Endothelial cell (in vitro differentiated cells): Measurements from ENCODE around the gene PAM. TPM values are rescaled to one million over a fixed set of nuclear protein-coding genes. Genes with fewer than 3 reads are reported as not detected.

Experiments
- DNase-seq: peaks from one replicate; pipeline ENCODE4 v3.0.0; 2021; ENCODE audit warnings: low spot score
- H3K27ac Mint-ChIP-seq: one replicate; pipeline ENCODE4 v1.8.0; 2021; ENCODE audit warnings: mixed read lengths, inconsistent platforms; ENCODE audit not compliant: unreplicated experiment
- H3K27me3 Mint-ChIP-seq: one replicate; pipeline ENCODE4 v1.8.0; 2021; ENCODE audit warnings: mild to moderate bottlenecking, moderate library complexity, mixed read lengths, inconsistent platforms; ENCODE audit not compliant: unreplicated experiment
- H3K36me3 Mint-ChIP-seq: one replicate; pipeline ENCODE4 v1.8.0; 2021; ENCODE audit warnings: mild to moderate bottlenecking, low read depth, mixed read lengths, inconsistent platforms; ENCODE audit not compliant: unreplicated experiment
- H3K4me1 Mint-ChIP-seq: one replicate; pipeline ENCODE4 v1.8.0; 2021; ENCODE audit warnings: mild to moderate bottlenecking, mixed read lengths, inconsistent platforms; ENCODE audit not compliant: unreplicated experiment
- H3K4me3 Mint-ChIP-seq: one replicate; pipeline ENCODE4 v1.8.0; 2021; ENCODE audit warnings: mild to moderate bottlenecking, mixed read lengths, inconsistent platforms; ENCODE audit not compliant: unreplicated experiment
- H3K9me3 Mint-ChIP-seq: one replicate; pipeline ENCODE4 v1.8.0; 2021; ENCODE audit warnings: mixed read lengths, inconsistent platforms; ENCODE audit not compliant: unreplicated experiment
- CTCF ChIP-seq: fragments of 200-600 bp; sonication (generic); IDR thresholded peaks from one replicate; pipeline ENCODE4 v1.5.0; 2021; ENCODE audit warnings: antibody characterized with exemption; ENCODE audit not compliant: unreplicated experiment
- total RNA-seq: library from RNA; stranded (reverse); fragmentation: NEBNext Ultra II Directional; extraction: Animal tissue kit (Norgen Biotek cat#: 25700); gene quantifications from one replicate; pipeline ENCODE4 v1.2.1, GENCODE V29; 2021; ENCODE audit not compliant: unreplicated experiment

PAM gene
- total RNA-seq, 1 donor from 2014 or later = 255 TPM

GRCh38 chr5:102916109-102916508 lies 161.0 kb downstream of the PAM start:
- no peak for DNase-seq
- H3K27me3 Mint-ChIP-seq = no peaks in the 10 kb centered on the region
- H3K4me1 Mint-ChIP-seq = peaks cover 13% of the 10 kb centered on the region
- no peaks in the 10 kb centered on the region for H3K36me3 Mint-ChIP-seq
- no peak overlapping the region for H3K27ac Mint-ChIP-seq
- no peaks in the 10 kb centered on the region for H3K9me3 Mint-ChIP-seq
- TF ChIP-seq CTCF = no peak
- no peak overlapping the region for H3K4me3 Mint-ChIP-seq

DNA sequence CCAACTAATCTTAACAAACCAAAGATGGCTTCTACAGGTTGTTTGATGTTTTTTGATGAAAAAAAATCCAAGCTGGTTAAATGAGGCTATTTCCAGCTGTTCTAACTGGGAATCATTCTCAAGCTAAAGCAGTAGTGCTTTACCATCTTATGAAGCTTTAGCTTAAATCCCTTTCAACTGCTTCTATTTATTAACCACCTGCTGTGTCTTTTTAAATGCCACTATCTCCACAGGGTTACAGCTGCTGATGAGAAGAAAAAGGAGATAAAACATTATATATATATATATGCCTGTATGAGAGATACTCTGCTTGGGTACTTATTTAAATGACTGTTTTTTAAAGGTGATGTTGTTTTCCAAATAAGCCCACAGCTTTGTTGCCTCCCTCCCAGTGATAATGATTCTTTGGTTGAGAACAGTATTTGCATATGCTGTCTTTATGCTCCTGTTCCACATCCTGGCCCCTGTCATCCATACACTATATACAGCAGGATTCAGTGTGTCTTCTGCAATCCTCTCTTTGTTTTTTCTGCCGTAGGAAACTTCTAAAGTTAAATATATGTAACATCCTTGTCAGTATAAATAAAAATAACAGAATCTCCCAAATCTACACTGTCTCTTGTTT lies 164.0 kb downstream of the PAM start:
- DNase-seq = no peak
- Mint-ChIP-seq H3K27ac (no peak overlapping the region), H3K36me3 (no peaks in the 10 kb centered on the region), H3K9me3 (no peaks in the 10 kb centered on the region), H3K4me3 (no peak overlapping the region), H3K4me1 (peaks cover 4% of the 10 kb centered on the region), H3K27me3 (no peaks in the 10 kb centered on the region)
- no peak for TF ChIP-seq CTCF

- no peak overlapping the region for H3K4me3 Mint-ChIP-seq
- no peak for TF ChIP-seq CTCF
- H3K4me1 Mint-ChIP-seq = peaks cover 4% of the 10 kb centered on the region
- no peak overlapping the region for H3K27ac Mint-ChIP-seq
- no peaks in the 10 kb centered on the region for H3K9me3 Mint-ChIP-seq
- H3K36me3 Mint-ChIP-seq = no peaks in the 10 kb centered on the region
- DNase-seq = no peak
- no peaks in the 10 kb centered on the region for H3K27me3 Mint-ChIP-seq
Observed at GRCh38 chr5:102920762-102921161, 165.7 kb downstream of the PAM start.

GRCh38 chr5:102921341-102922044 lies 166.4 kb downstream of the PAM start:
- H3K9me3 Mint-ChIP-seq = no peaks in the 10 kb centered on the region
- no peak overlapping the region for H3K4me3 Mint-ChIP-seq
- H3K36me3 Mint-ChIP-seq = no peaks in the 10 kb centered on the region
- no peak for DNase-seq
- H3K4me1 Mint-ChIP-seq = peaks cover 4% of the 10 kb centered on the region
- no peaks in the 10 kb centered on the region for H3K27me3 Mint-ChIP-seq
- TF ChIP-seq CTCF = no peak
- H3K27ac Mint-ChIP-seq = no peak overlapping the region

DNA sequence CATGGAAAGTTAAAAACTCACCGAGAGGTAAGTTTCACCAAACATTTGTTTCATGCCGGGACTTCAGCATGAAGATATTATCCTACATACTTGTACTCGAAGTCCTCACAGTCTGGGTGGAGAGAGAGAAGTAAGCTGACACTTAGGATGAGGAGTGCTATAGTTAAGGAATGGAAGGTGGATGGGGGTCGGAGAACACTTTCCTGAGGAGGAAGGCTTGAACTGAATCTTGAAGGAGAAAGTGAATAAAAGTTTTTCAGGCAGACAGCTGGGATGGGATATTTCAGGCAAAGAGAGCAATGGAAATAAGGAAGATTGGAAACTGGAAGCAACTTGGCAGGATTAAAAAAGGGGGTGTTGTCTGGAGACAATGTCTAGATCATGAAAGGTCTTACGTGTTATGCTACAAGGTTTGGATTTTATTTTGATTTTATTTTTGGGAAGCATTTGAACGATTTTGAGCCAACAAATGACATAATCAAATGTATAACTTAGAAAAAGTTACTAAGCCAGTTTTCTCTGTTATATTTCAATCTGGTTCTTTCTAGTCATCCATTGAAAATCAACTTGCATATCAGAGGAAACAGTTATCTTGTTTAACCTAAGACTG lies 167.1 kb downstream of the PAM start:
- Mint-ChIP-seq H3K27me3 (no peaks in the 10 kb centered on the region), H3K27ac (no peak overlapping the region), H3K9me3 (no peaks in the 10 kb centered on the region), H3K4me3 (no peak overlapping the region), H3K4me1 (peaks cover 2% of the 10 kb centered on the region), H3K36me3 (no peaks in the 10 kb centered on the region)
- TF ChIP-seq CTCF = no peak
- DNase-seq = no peak
